A549 (cell line): ENCODE data around the gene KSR2. TPM values are rescaled to one million over a fixed set of nuclear protein-coding genes. Genes with fewer than 3 reads are reported as not detected.

Source experiments
- ATAC-seq, 2 experiments: fragments of 200-7000 bp in 1 of 2; fragments of >200 bp in 1 of 2; cut with Nextera tagmentation in 1 of 2; cut with Tn5 transposase in 1 of 2; 3 replicates each; pipeline versions ENCODE4 v1.8.0 to v1.9.1; 2018 to 2020; ENCODE audit warnings: mild to moderate bottlenecking in 1 of 2, moderate library complexity in 1 of 2
- CTCF ChIA-PET: fragments of 300-600 bp; sonication (Branson Sonifier 250); formaldehyde crosslinking; extraction: SDS; loops from one replicate; lab custom pipeline; 2021; ENCODE audit warnings: antibody characterized with exemption, inconsistent platforms; lab: Yijun Ruan, JAX
- POLR2A ChIA-PET: fragments of 350-600 bp; formaldehyde crosslinking; extraction: SDS; loops from one replicate; lab custom pipeline; 2021; ENCODE audit warnings: antibody characterized with exemption, inconsistent platforms; lab: Yijun Ruan, JAX
- DNase-seq, 2 experiments: peaks; one replicate each; pipeline versions ENCODE4 v3.0.0 to v3.0.0-alpha.2; 2011 to 2016; ENCODE audit warnings: low read depth in 1 of 2, low spot score in 1 of 2
- FAIRE-seq: peaks from 2 replicates; lab custom pipeline; 2011; peaks lifted over from hg19 to GRCh38; lab: Jason Lieb, UNC
- H3K27ac ChIP-seq, 2 experiments: fragments of >200 bp; sonication (Bioruptor Twin); formaldehyde crosslinking; 3 replicates each; pipeline ENCODE4 v1.5.1; 2016 to 2017
- H3K4me1 ChIP-seq: fragments of >200 bp; sonication (Bioruptor Twin); formaldehyde crosslinking; 3 replicates; pipeline ENCODE4 v1.6.1; 2016
- H3K4me2 ChIP-seq: fragments of >200 bp; sonication (Bioruptor Twin); formaldehyde crosslinking; 3 replicates; pipeline ENCODE4 v1.6.1; 2016
- H3K4me3 ChIP-seq: fragments of >200 bp; sonication (Bioruptor Twin); formaldehyde crosslinking; 3 replicates; pipeline ENCODE4 v1.5.1; 2016
- H3K9me3 ChIP-seq: fragments of >200 bp; sonication (Bioruptor Twin); formaldehyde crosslinking; 3 replicates; pipeline ENCODE4 v1.6.1; 2016
- CBX2 ChIP-seq: fragments of 200-600 bp; sonication (generic); IDR thresholded peaks from 2 replicates; pipeline ENCODE4 v1.6.1; 2016; ENCODE audit warnings: low read depth, mild to moderate bottlenecking, borderline replicate concordance
- CEBPB ChIP-seq, 2 experiments: fragments of >200 bp in 1 of 2; sonication (Bioruptor Twin) in 1 of 2; formaldehyde crosslinking in 1 of 2; IDR thresholded peaks; 2 replicates each; pipeline ENCODE4 v1.6.1; 2012 to 2016
- CHD2 ChIP-seq: fragments of 150-350 bp; IDR thresholded peaks from 2 replicates; pipeline ENCODE4 v1.6.1; 2014; ENCODE audit warnings: low read length; ENCODE audit not compliant: partially characterized antibody
- CHD4 ChIP-seq: fragments of 200-600 bp; sonication (generic); IDR thresholded peaks from 2 replicates; pipeline ENCODE4 v1.6.1; 2016; ENCODE audit warnings: antibody characterized with exemption, mild to moderate bottlenecking, borderline replicate concordance
- EHMT2 ChIP-seq: fragments of 200-600 bp; sonication (generic); IDR thresholded peaks from 2 replicates; pipeline ENCODE4 v1.6.1; 2016; ENCODE audit warnings: antibody characterized with exemption, low read depth, mild to moderate bottlenecking, moderate library complexity
- ELK1 ChIP-seq: fragments of 150-350 bp; IDR thresholded peaks from 2 replicates; pipeline ENCODE4 v1.6.1; 2014; ENCODE audit warnings: low read depth, mild to moderate bottlenecking, low read length
- EP300 ChIP-seq, 2 experiments: fragments of >200 bp; sonication (Bioruptor Twin); formaldehyde crosslinking; IDR thresholded peaks; 2 replicates in 1 of 2; 3 replicates in 1 of 2; pipeline ENCODE4 v1.6.1; 2016 to 2017
- ESRRA ChIP-seq: fragments of 150-350 bp; IDR thresholded peaks from 2 replicates; pipeline ENCODE4 v1.6.1; 2014; ENCODE audit warnings: mild to moderate bottlenecking, low read length, borderline replicate concordance
- FOSL2 ChIP-seq, 2 experiments: fragments of 450-650 bp in 1 of 2; fragments of >200 bp in 1 of 2; sonication (Bioruptor Twin) in 1 of 2; formaldehyde crosslinking; IDR thresholded peaks; 2 replicates each; pipeline versions ENCODE4 v1.5.0 to v1.6.1; 2016 to 2020; ENCODE audit warnings: mild to moderate bottlenecking in 1 of 2, moderate library complexity in 1 of 2
- HOXA7 ChIP-seq: fragments of 250-450 bp; sonication (Bioruptor Pico); IDR thresholded peaks from 2 replicates; pipeline ENCODE4 v1.5.0; 2020; ENCODE audit warnings: mild to moderate bottlenecking, moderate library complexity
- KDM1A ChIP-seq: fragments of 200-600 bp; sonication (generic); IDR thresholded peaks from 2 replicates; pipeline ENCODE4 v1.6.1; 2016; ENCODE audit warnings: low read depth, mild to moderate bottlenecking
- NPAS2 ChIP-seq: fragments of 250-450 bp; sonication (Bioruptor Pico); IDR thresholded peaks from 2 replicates; pipeline ENCODE4 v1.8.0; 2022; ENCODE audit warnings: mild to moderate bottlenecking, moderate library complexity, borderline replicate concordance
- NR3C1 ChIP-seq: fragments of >200 bp; sonication (Bioruptor Twin); formaldehyde crosslinking; IDR thresholded peaks from 3 replicates; pipeline ENCODE4 v1.6.1; 2017
- PBX3 ChIP-seq: IDR thresholded peaks from 2 replicates; pipeline ENCODE4 v1.6.1; 2012
- PHF8 ChIP-seq: fragments of 200-600 bp; sonication (generic); IDR thresholded peaks from 2 replicates; pipeline ENCODE4 v1.6.1; 2016; ENCODE audit warnings: low read depth, mild to moderate bottlenecking, antibody characterized with exemption, moderate library complexity, borderline replicate concordance
- POLR2AphosphoS2 ChIP-seq: conservative IDR thresholded peaks from 2 replicates; pipeline ENCODE4 v1.6.1; 2012; ENCODE audit warnings: low read length, improper control_type of control experiment, inconsistent platforms
- RARB ChIP-seq: fragments of 250-450 bp; sonication (Bioruptor Pico); IDR thresholded peaks from 2 replicates; pipeline ENCODE4 v1.8.0; 2021; ENCODE audit warnings: mild to moderate bottlenecking, moderate library complexity
- RCOR1 ChIP-seq: fragments of 150-350 bp; IDR thresholded peaks from 2 replicates; pipeline ENCODE4 v1.6.1; 2014; ENCODE audit warnings: antibody characterized with exemption, low read length, low read depth
- REST ChIP-seq: fragments of 200-600 bp; sonication (generic); IDR thresholded peaks from 2 replicates; pipeline ENCODE4 v1.6.1; 2016; ENCODE audit warnings: antibody characterized with exemption, mild to moderate bottlenecking, moderate library complexity
- TFCP2L1 ChIP-seq: fragments of 250-450 bp; sonication (Bioruptor Pico); IDR thresholded peaks from 2 replicates; pipeline ENCODE4 v1.5.0; 2021; ENCODE audit warnings: mild to moderate bottlenecking
- TP53 ChIP-seq: fragments of 250-450 bp; sonication (Bioruptor Pico); IDR thresholded peaks from 2 replicates; pipeline ENCODE4 v1.5.0; 2021; ENCODE audit warnings: mild to moderate bottlenecking, moderate library complexity
- ZFP36 ChIP-seq: fragments of 450-650 bp; IDR thresholded peaks from 2 replicates; pipeline ENCODE4 v1.6.1; 2014; ENCODE audit warnings: borderline replicate concordance; ENCODE audit not compliant: partially characterized antibody
- WGBS: methylation state at CpG from one replicate; pipeline ENCODE4 v1.1.6; 2017; ENCODE audit errors: missing lambda C conversion rate; 5-methylcytosine and 5-hydroxymethylcytosine counted together
- polyA plus RNA-seq, 4 experiments: library from polyadenylated mRNA; depleted of rRNA in 3 of 4; stranded (reverse); fragments of >200 nt; fragmentation: RNase III in 1 of 4; extraction: RNeasy Plus Mini Kit Qiagen cat#74134 plus additional on column Dnase treatment in 1 of 4; gene quantifications; 2 replicates in 3 of 4; 3 replicates in 1 of 4; pipeline ENCODE4 v1.2.3, GENCODE V29; 2011 to 2017

KSR2 gene
- polyA plus RNA-seq, 2 of the 4 experiments (the other 2 are of a cell fraction): 0.37 to 1.2 TPM

DNA sequence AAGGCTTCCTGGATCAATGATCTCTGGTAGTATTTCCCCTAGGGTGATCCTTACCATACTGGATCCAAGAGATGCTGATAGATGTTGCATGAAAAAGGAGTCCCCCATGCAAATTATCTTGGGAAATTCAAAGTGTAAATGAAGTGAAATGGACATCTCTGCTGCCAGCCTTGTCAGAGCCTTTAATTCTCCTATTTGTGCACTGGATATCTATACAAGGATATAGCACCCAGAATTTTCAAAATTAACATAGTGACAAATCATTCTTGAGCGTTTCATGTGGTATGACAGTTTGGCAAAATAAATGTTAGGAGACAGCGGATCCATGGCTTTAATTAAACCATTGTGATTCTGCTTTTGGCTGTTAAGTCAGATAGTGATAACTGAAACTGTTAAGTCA is 260.9 kb downstream of the KSR2 start:
- Histone ChIP-seq H3K27ac (no peak overlapping the region), H3K4me3 (no peak overlapping the region), H3K4me2 (no peak overlapping the region), H3K9me3 (no peaks in the 10 kb centered on the region), H3K4me1 (no peaks in the 10 kb centered on the region)
- ATAC-seq (no peak), DNase-seq (no peak), FAIRE-seq (no peak)
- POLR2A ChIA-PET: interaction anchor here (1.4 kb wide), 1 partner anchor 22 kb away, joined by 3 read pairs; no protein-coding TSS in a partner anchor
- WGBS: 50% methylated on average over 2 of the region's 2 CpGs
- TF ChIP-seq KDM1A (no peak), CBX2 (no peak), POLR2AphosphoS2 (no peak), ZFP36 (no peak), PBX3 (no peak), EHMT2 (no peak), RCOR1 (no peak), CEBPB (IDR thresholded peaks at IDR 0.05) (no peak), ESRRA (no peak), NPAS2 (no peak), PHF8 (no peak)
- CTCF ChIA-PET: interaction anchor here (1.2 kb wide), 1 partner anchor 341 kb away, joined by 3 read pairs; no protein-coding TSS in a partner anchor

- TF ChIP-seq KDM1A: no peak
- no peak for TF ChIP-seq TP53 (CRISPR knock-in tag)
- TF ChIP-seq TFCP2L1 (CRISPR knock-in tag): no peak
- TF ChIP-seq EP300 (IDR thresholded peaks at IDR 0.05): no peak
- no peak for TF ChIP-seq ESRRA
- TF ChIP-seq RARB (CRISPR knock-in tag): no peak
- no peak for TF ChIP-seq ELK1
- no peak for TF ChIP-seq HOXA7 (CRISPR knock-in tag)
- TF ChIP-seq REST: no peak
- no peak for TF ChIP-seq NR3C1
- TF ChIP-seq CHD2: no peak
- no peak for TF ChIP-seq FOSL2 (IDR thresholded peaks at IDR 0.05)
- no peak for TF ChIP-seq FOSL2 (CRISPR knock-in tag; IDR thresholded peaks at IDR 0.05)
- no peak for TF ChIP-seq CHD4
- ATAC-seq: no peak
- Histone ChIP-seq H3K9me3 (no peaks in the 10 kb centered on the region), H3K4me1 (no peaks in the 10 kb centered on the region), H3K4me3 (no peak overlapping the region), H3K4me2 (no peak overlapping the region), H3K27ac (no peak overlapping the region)
- 80% methylated on average over 4 of the region's 4 CpGs for WGBS
- POLR2A ChIA-PET: no interaction called here
- no peak for DNase-seq
- FAIRE-seq: no peak
- CTCF ChIA-PET: interaction anchor here (0.8 to 1.1 kb wide), 2 partner anchors 11 to 24 kb away, joined by 3 read pairs; no protein-coding TSS in a partner anchor
Measured at GRCh38 chr12:117703584-117703983, 265.2 kb downstream of the KSR2 start.
